AG10803 (cell line): ENCODE data around the gene HK1.
A peak's percentile ranks its signal among the peaks of the same experiment; 100 is the strongest.
"Not testable (repeated sequence)": the region's sequence is repeated elsewhere in the genome, so short reads cannot be mapped to it uniquely, and the experiment has no call there.

Experiments
- DNase-seq: peaks from one replicate; pipeline ENCODE4 v3.0.0; 2010; ENCODE audit warnings: low read depth
- H3K4me3 ChIP-seq: 2 replicates; pipeline ENCODE4 v1.5.1; 2011; ENCODE audit warnings: mild to moderate bottlenecking, low read length, control low read depth
- TF ChIP-seq, protein P1 (sequence below): conservative IDR thresholded peaks from 2 replicates; pipeline ENCODE4 v1.5.1; 2011; ENCODE audit warnings: mild to moderate bottlenecking, low read length, control low read depth, inconsistent platforms

The HK1 gene

DNA sequence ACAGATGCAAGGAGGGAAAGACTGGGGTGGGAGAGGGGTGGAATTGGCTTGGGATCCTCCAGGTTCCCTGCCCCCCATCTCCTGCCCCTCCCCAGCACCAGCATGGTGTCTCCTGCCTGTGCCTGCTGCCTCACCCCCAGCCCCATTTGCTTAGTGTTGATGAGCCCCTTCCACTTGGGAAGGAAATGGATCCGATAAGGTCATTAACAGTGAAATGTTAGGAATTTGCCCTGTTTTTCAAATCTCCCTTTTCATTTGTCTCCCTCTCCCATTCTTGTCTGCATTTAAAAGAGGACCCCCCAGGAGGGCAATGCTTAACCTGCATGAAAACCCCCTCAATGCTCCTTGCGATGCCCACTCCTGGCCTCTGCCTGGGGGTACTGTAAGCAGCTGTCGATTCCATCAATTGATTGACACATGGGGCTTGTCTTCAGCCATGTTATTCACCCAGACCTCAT, 51.5 kb downstream of the HK1 start:
- H3K4me3 ChIP-seq: no peak overlapping the region
- DNase-seq: no peak
- TF ChIP-seq, protein P1, sequence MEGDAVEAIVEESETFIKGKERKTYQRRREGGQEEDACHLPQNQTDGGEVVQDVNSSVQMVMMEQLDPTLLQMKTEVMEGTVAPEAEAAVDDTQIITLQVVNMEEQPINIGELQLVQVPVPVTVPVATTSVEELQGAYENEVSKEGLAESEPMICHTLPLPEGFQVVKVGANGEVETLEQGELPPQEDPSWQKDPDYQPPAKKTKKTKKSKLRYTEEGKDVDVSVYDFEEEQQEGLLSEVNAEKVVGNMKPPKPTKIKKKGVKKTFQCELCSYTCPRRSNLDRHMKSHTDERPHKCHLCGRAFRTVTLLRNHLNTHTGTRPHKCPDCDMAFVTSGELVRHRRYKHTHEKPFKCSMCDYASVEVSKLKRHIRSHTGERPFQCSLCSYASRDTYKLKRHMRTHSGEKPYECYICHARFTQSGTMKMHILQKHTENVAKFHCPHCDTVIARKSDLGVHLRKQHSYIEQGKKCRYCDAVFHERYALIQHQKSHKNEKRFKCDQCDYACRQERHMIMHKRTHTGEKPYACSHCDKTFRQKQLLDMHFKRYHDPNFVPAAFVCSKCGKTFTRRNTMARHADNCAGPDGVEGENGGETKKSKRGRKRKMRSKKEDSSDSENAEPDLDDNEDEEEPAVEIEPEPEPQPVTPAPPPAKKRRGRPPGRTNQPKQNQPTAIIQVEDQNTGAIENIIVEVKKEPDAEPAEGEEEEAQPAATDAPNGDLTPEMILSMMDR: no peak

DNA sequence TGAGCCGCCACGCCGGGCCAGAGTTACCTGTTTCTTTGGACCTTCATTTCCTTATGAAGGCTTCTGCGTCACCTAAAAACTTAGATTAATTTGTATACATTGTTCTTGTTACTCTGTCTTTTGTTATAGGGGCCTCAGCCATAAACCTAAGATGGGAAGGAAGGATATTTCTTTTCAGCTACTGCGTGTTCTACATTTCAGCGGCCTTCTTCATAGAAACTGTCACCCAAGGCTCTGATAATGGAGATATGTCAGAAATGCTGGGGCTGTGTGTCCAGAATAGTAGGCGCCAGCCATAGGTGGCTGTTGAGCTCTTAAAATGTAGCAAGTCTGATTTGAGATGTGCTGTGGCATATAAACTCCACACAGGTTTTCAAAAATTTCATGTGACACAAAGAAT, 52.9 kb downstream of the HK1 start:
- no peak overlapping the region for H3K4me3 ChIP-seq
- TF ChIP-seq, protein P1: no peak
- DNase-seq: no peak

DNA sequence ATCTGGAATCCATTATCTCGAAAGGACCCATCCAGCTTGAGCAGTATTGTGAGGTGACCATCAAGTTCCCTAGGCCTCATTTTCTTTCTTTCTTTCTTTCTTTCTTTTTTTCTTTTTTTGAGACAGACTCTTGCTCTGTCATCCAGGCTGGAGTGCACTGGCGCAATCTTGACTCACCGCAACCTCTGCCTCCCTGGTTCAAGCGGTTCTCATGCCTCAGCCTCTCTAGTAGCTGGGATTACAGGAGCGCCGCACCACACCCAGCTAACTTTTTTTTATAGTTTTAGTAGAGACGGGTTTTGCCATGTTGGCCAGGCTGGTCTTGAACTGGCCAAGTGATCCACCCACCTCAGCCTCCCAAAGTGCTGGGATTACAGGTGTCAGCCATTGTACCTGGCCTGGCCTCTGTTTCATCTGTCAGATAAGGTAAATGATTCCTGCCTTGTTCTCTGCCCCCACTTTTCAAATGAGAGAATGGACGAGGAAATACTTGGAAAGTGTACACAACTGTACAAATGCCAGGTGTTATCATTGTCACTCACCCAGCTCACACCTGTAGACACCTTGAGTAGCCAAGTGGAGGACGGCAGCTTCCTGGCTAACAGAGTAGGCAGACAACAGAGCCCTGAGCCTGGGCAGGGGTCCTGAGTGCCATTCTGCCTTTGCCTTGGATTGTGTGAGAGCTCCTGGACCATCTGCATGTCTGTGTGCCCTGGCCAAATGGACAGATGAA, 54.1 kb downstream of the HK1 start:
- TF ChIP-seq, protein P1: no peak
- no peak overlapping the region for H3K4me3 ChIP-seq
- peak; percentile 33 for DNase-seq

DNA sequence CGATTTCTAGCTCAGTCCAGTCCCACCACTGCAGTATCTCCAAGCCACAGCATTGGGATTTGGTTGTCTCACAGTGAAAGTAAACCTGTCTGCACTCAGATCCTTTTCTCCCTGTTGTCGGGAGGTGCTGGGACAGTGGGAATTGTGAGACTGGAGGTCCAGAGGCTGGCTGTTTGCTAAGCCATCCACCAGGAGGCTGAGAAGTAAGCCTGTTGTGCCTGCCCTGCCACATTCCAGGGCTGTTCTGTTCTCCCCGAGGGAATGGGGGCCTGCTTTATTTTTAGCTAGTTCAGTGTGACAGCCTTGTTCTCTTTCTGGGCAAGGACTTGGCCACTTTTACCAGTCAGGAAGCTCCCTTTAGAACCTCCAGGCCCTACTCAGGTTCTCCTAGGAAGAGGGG, 54.9 kb downstream of the HK1 start:
- TF ChIP-seq, protein P1: peak; percentile 50
- DNase-seq: peak; percentile 63
- no peak overlapping the region for H3K4me3 ChIP-seq

DNA sequence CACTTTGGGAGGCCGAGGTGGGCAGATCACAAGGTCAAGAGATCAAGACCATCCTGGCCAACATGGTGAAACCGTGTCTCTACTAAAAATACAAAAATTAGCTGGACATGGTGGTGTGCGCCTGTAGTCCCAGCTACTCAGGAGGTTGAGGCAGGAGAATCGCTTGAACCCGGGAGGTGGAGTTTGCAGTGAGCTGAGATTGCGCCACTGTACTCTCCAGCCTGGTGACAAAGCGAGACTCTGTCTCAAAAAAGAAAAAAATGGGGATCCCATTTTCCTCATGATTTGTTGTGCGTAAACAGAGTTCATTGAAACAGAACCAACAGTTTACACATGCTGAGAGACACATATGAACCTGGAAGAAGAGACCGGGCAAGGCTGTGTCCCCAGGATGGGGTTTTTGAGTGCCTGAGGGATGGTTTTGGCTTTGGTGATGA, 55.6 kb downstream of the HK1 start:
- not testable (repeated sequence) for H3K4me3 ChIP-seq, DNase-seq

DNA sequence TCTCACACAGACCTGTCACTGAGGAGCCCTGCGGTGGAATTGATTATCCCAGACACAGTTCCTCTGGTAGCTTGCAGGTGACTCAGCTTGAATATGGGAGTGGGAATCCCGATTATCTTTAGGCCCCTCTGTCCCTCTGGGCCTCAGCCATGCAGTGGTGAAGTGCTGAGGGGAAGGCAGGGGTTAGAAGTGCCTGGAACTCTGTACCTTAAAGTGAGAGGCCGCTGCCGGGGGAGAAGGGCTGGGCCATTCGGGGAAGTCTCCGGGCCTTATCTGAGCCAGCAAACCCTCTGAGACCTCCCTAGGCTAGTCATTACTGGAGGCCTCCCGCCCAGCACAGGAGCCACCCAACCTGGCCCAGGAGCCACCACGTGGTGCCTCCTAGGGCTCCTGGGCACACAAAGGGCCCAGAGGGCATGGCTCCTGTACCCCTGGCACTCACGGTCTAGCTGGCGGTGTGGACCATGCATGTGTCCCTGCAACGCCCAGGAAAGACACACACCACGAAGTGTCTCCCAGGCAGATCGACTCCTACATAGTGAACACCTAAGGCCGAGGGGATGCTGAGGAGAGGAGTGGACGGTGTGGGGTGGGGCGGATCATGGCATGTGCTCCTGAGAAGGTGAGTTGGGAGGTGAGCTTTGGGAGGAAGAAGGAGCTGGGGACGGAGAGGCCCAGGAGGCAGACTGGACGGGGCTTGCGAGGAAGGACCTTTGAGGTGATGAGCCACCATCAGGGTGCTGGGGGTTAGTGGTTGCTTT, 56.2 kb downstream of the HK1 start:
- H3K4me3 ChIP-seq: no peak overlapping the region
- no peak for DNase-seq

DNA sequence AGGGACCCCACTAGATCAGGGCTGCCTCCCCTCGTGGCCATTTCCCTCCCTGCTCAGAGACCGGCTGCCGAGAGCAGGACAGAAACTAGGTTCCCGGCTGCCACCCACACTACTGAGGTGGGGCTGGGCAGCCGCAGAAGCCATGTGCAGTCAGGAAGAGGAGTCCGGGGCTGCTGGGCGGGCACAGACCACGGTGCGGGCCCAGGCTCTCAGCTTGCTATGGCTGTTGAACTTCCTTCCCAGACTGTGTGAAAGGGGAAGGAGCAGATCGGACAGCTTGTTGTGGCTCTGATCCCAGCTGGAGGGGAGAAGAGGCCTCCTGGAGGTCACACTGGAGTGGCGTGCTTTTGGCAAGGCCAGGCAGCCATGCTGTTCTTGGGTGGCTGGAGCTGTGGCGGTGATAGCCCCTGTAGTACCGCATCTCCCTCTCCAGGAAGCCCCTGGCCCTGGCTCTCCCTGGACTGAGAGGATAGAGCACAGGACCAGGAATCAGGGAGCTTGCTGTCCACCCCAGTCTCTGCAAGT, 56.8 kb downstream of the HK1 start:
- H3K4me3 ChIP-seq: no peak overlapping the region
- TF ChIP-seq, protein P1: no peak
- no peak for DNase-seq

More for the DNA sequence above, 56.2 kb downstream of the HK1 start:
- TF ChIP-seq, protein P1: no peak
